Activated CD4-positive, alpha-beta T cell treated with anti-CD3 and anti-CD28 coated beads for 48 hours (primary cell): ENCODE data around the gene MTMR6.

Experiments used
- DNase-seq: peaks from one replicate; pipeline ENCODE4 v3.0.0-alpha.2; 2020

Gene MTMR6

DNA sequence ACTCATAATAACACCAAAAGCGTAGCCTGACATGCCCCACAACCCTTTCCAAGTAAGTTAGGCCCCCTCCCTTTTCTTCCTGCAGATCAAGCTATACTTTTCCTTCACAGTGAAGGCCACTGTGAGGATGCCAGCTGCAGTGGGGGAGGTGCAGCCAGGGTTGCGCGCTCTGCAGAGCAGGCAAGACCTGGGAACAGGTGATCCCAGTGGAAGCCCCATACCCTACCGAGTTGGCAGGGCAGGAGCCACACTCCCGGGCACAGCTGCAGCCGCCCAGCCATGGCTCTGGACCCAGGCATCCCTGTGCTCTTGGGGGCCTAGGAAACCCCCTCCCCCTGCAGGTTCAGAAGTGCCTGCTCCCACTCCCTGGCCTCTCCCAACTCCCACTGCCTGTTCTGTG is 18.7 kb downstream of the MTMR6 start:
- no peak for DNase-seq

DNA sequence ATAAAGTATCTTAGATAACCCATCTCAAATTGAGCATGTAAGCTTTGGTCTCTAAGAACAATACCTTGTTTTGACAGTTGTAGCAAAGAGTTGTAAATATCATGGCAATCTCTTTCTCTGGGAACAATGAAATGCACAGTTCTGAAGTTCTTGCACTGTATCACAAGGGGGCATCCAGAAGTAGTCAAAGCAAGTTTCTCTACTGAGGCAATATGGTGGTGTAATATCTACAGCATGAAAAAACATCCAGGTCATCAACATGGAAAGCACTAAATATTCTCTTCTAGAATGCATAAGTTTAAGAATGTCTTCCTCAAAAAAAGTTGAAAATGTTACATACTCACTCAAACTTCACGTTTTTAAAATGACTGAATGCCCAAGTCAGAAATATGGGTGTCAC is 19.6 kb downstream of the MTMR6 start:
- no peak for DNase-seq

DNA sequence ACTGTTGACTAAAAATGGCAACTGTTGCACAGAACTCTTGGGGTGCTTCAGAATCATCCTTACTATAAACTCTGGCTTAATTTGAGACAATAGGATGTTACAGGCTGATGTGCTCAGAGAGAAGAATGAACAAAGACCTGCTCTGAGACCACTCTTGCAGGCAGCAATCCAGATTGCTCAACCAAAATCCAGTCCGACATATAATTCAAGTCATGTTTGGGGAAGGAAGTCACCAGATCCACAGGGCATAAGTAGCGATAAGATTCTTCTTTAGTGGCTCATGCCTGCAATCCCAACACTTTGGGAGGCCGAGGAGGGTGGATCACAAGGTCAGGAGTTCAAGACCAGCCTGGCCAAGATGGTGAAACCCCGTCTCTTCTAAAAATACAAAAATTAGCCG is 20.6 kb downstream of the MTMR6 start:
- no peak for DNase-seq

DNA sequence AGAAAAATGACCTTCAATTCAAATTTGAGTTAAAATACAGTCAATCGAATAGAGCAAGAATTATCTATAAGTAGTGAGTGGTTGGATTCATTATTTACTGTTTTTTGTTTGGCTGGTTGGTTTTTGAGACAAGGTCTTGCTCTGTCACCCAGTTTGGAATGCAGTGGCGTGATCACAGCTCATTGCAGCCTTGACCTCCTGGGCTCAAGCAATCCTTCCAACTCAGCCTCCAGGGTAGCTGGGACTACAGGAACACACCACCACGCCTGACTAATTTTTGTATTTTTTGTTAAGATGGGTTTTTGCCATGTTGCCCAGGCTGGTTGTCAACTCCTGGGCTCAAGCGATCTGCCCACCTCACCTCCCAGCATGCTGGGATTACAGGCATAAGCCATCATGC is 25.0 kb downstream of the MTMR6 start:
- DNase-seq, result no peak

DNA sequence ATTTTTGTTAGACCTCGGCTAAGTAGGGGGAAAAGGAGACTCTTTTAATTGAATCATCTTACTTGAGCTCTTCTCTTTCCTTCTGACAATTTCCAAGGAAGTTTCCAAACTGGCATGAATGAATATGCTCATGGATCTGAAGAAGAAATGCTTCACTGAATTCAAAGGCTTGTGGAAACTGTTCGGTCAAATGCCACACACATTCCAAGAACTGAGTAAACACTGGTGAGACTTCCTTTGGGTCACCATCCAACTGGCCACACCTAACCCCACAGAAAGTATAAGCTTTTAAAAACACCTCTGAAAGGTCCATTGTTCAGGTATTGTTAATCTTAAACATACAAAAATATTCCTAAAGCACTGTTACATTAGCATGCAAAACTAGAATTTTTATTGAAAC is 33.6 kb downstream of the MTMR6 start:
- no peak for DNase-seq

DNA sequence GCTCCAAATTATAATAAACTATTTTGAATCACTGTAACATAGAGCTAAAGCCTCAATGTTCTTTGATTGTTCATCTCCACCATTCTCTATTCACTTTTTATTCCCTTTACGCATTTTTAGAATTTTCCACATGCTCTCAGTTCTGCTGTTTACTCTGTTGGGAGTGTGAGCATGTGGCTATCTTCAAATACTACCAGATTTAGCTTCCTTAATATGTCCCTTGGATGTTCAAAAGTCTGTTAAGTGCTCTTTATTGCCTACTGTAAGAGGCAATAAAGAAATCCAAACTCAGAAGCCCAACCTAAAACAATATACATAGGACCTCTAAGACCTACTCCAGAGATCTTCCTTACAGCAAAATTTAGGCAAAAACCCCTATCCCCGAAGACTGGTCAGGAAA is 34.5 kb downstream of the MTMR6 start:
- DNase-seq, result no peak

DNA sequence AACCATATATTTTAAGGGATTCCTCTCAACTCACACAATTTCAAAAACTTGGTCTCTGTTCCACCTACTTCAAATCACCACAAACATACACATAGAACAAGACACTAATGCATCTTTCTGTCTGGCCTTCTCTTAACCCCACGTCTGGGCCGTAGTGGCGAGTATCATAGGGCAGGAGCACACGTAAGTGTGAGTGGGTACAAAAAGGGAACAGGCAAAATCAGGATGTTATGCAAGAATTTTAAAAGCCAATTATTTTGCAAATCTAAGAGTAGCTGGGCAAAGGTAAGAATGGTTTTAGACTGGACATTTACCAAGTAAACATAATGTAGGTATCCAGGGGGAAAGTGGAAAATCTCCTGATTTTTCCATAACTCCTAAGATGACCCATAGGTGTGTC is 35.1 kb downstream of the MTMR6 start:
- DNase-seq, result no peak

DNA sequence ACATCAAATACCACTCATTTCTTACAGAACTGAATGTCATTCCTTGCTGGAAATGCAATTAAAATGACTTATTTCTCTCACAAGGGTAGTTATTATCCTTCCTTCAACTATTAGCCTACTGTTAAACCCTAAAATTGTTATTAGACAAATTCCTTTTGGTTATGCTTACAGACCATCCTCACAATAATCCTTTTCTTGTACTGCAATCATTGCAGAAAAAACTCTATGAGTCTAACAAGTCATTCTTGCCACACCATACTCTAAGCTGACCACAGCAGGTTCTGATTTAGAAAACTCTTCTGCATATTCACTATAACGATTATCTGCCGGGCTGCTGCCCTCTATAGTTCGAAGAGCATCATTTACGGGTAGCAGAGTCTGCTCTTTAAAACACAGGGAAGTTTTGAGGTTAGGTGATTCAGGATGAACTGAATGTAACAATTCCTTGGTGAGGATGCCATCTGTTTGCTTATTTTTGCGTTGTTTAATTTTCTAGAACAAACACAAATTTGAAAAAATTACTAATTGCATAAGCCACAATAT is 38.2 kb downstream of the MTMR6 start:
- no peak for DNase-seq

DNA sequence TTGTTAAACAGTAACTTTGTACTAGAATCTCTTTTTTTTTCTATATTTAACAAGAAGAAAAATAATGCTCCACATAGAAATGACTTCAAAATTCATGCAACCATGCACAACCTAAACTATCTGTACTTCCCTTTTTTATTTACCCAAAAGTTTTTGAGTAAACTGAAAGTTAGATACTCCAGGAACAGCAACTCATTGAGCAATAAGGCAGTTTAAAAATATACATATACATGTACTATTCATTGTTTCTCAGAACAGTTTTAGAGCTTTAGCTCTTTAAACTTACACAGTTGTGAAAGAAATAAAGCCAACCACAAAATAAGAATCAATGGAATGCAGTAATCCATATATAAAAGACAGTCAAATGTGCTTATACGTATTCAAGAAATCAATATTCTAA is 39.2 kb downstream of the MTMR6 start:
- no peak for DNase-seq

DNA sequence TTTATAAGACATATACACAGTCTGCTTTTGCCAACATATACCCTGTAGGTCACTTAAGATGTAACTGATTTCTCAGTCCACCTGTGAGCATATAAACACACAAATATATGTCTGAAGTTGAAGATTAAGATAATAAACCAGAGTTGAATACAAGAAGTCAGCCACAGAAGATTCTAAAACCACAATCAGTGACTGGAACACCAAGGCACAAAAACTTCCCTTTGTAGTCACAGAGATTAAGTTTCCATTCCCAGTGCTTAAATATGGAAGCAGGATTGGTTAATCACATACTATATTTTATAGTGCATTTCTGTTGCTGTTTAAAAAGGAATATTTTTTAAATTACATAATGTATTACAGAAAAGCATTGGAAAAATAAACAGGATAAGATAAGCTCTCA is 39.9 kb downstream of the MTMR6 start:
- DNase-seq, result no peak

DNA sequence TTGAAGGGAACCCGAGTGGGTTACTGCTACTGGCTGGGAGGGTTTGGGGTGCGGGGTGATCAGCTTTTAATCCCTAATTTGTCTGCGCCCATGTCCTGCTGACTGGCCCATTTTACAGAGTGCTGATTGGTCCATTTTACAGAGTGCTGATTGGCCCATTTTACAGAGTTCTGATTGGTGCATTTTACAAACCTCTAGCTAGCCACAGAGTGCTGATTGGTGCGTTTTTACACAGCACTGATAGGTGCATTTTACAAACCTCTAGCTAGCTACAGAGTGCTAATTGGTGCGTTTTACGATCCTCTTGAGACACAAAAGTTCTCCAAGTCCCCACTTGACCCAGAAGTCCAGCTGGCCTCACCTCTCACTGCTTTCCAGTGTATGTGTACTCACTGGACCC is 43.2 kb downstream of the MTMR6 start:
- DNase-seq, result no peak

DNA sequence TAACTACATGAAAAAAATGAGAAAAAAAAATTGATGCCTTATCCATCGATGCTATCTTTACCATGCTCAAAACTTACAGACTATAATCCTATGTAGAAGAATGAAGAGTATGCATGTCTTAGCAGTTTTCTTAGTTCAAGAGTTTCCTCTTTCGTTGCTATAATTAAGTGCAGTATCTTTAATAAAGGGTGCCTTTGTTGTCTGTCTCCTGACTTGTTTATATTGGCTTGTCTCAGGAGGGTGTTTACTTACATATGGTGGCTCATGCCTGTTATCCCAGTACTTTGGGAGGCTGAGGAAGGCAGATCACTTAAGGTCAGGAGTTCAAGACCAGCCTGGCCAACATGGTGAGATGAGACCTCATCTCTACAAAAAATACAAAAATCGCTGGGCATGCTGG is 44.3 kb downstream of the MTMR6 start:
- no peak for DNase-seq

DNA sequence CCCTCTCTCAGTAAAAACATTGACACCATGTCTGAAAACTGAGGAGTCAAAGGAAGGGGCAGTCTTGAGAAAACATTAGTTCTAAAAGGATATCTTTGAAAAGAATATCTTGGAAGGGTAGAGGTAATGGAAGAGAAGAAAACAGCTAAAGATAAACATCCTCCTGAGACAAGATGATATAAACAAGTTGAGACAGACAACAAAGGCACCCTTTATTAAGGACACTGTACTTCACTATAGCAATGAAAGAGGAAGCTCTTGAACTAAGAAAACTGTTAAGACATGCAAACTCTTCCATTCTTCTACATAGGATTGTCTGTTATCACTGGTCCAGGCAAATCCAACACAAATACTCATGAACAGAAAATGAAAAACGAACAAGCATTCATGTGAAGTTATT is 46.3 kb downstream of the MTMR6 start:
- no peak for DNase-seq

DNA sequence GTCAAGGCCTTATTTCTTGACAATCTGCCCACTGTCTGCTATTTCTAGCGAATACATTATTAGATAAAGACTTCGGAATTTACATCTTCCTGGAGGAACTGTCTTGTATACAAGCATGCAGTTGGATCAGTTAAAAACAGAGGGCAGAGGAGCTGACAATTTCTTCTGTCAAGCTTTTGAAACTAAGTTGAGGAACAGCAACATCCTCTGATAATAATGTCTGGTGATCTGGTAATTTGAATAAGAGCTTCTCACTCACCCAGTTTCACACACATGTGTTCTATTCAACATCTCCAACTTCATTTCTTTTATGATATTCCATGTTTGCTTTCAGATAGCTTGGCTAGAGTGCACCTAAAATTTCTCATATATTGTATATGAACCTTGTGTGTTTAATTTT is 50.2 kb downstream of the MTMR6 start:
- no peak for DNase-seq

DNA sequence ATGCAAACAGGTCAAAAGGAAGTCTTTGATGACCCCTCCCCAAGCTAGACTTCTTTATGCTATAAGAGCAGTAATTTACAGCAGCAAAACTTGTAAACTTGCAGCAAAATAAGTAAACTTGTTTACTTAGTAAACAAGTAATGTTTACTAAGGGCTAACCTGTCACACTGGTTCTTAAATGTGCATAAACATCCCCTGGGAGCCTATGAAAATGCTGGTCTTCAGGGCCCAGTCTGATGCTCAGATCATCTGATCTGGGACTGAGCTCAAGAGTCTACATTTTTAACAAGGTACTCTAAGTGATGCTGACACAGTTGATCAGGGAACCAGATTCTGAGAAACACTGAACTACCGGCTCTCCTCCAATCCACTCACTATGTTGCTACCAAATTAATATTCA is 53.4 kb downstream of the MTMR6 start:
- no peak for DNase-seq

DNA sequence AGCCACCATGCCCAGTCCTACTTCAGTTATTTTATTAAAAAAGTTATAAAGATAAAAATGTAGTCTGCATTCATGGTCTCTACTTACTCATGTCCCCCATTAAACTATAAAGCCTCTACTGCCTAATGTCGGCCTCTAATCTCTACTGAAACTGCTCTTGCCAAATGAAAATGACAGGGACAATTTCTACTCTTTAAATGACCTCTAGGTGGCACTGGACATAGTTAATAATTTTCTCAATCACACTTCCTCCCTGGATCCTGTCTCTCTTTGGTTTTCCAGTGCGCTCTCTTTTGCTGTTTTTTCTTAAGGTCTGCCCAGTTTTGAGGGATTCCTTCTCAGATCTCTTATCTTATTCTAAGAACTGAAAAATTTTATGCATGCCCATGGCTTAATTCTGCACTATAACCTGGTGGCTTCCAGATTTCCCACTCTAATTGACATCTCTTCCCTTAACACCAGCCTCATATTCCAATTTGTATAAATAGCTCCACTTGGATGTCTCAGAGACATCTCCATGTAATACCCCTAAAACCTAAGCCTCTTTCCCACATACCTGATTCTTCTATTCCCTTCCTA is 54.3 kb downstream of the MTMR6 start:
- no peak for DNase-seq

DNA sequence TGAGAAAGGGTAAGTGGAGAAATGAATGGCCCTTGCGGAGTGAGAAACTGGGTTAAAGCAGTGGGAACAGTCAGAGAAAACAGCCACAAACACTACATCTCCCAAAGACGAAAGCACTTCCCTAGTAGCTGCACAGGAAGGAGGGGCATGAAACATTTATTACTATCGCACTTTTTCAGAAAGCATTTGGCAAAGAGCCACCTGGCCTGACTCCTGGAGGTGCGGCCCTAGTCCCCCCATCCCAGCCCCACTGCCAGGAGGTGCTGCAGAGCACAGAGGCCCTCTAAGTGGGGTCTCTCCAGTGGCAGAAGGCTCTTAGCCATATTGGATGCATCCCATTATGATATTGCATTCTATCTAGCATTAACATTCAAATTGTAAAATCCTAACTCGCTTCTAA is 55.8 kb downstream of the MTMR6 start:
- no peak for DNase-seq

DNA sequence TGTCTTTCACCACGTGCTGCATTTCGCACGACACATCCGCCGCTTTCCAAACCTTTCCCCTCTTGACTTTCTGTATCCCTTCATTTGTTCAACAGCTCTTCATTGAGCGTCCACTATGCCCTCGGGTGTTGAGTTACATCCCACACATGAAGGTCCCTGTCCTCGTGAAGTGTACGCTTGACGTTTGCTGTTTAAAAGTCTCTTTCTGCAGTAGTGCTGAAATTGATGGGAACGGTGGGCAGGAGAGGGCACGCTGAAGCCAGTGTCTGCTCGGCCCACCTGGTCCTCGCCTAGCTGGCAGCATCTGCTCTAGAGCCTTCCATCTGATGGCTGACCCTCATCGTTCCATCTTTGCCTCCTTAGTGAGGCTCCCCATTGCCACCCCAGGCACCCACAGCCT is 59.6 kb downstream of the MTMR6 start:
- no peak for DNase-seq

DNA sequence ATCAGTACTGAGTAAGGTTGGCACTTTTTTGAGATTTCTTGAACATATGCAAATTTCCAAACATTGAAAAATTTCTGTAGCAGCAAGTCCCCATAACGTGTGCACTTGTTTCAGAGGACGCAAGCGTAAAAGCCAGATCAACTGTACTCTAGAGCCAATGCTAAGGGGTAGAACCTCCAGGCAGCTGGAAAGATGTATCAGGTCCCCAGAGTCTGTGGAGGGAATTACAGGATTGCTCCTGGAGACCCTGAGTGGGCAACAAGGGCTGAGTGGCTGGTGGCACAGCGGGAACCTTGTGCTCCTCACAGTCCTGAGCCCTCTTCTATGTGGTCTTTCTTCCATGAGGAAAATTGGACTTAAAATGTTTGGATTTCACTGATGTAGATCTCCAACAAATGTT is 61.3 kb downstream of the MTMR6 start:
- DNase-seq, result no peak

DNA sequence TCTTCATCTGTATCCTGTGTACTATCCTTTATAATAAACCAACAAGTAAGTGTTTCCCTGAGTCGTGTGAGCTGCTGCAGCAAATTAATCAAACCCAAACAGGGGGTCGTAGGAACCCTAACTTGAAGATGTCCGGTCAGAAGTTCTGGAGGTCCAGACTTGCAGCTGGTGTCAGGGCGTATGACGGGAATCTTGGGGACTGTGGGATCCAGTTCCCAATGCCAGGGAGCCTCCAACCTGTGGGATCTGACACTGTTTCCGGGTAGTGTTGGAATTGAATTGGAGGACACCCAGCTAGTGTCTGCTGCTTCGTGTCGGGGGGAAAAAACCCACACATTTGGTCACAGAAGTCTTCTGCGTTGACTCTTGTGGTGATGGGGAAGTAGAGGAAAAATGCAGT is 63.1 kb downstream of the MTMR6 start:
- no peak for DNase-seq

DNA sequence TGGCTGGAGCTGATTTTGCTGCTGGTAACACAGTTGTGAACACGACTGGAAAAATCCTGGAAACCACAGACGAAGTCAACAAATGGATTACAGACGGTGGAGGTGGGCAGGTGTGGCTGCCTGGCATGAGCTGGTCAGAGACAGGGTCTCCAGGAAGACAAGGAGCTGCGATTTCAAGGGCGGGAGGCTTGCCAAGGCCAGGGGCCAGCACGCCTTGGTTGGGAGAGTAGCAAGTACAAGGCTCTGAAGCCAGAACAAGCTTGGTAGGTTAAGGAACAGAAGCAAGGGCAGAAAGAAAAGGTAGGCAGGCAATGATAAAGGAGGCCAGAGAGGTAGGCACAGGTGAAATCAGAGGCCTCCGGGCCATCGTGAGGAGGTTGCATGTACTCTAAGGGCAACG is 64.5 kb downstream of the MTMR6 start:
- no peak for DNase-seq

DNA sequence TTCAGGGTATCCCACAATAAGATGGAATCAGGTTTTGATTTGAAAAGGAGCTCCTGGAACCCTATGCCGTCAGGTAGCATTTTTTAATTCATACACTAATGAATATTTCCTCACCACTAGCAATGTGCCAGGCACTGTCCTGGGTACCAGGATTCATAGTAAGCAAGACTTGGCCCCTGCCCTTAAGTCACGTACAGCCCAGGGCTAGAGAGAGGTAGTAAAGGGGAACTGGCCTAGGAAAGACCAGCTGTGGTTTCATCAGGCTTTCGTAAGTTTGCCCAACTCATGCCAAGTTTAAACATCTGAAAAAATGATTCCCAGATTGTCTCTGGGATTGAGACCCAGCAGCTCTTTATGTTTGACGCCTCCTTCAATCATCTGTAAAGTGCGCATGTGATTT is 69.3 kb downstream of the MTMR6 start:
- no peak for DNase-seq

DNA sequence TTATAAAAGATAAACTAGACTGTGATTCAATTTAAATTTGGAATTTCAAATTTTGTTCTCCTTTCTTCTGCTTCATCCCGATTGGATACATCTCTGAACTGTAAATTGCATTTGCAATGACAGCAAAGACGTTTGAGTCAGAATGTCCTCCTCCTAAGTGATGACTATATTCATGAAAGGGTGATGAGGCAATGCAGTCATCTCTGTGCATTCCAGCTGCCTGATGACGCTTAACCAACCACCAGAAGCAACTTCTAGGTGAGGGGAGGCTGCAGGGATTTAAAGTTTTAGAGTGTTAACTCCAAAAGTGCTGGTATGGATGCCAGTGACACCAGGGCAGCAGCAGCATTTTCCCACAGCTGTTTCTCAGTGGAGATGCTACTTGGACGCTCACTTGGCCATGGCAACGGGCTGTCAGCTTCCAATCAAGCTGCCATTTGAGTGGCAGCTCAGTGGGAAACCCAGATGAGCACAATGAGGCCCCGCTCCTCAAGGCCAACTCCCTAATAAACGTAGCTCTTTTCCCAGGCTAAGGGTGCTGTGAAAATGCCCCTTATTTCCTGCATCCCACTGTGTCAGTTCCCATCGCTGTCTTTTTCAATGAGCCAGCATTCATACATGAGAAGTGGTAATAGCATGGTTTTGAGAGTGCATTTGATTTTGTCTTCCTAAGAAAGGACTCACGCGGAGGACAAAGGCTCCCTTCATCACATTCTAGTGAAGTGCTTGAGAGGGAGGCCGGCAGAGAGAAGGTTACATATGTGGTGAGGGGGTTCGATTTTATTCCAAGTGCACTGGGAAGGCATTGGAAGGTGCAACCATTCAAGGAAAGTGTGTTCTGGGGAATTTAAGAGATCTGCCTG is 70.0 kb downstream of the MTMR6 start:
- DNase-seq, result no peak

DNA sequence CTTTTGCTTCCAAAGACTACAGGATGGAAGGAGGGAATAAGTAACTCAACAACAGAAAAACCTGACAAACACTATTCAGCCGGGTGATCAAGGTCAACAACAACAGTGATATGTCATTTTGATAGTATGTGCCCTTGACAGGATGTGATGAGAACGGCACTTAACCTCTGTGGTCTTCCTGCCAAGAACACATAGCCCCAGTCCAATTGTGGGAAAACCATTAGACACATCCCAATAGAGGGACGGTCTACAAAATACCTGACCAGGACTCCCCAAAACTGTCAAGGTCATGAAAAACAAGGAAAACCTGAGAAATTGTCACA is 72.1 kb downstream of the MTMR6 start:
- DNase-seq, result no peak
